Prostate gland (tissue), 2 donors: ENCODE measurements around the gene LOXL4.

Experiments used
- CTCF ChIP-seq, 4 experiments: fragments of 200-600 bp in 2 of 4; fragments of 450-650 bp in 2 of 4; sonication (generic) in 2 of 4; IDR thresholded peaks; 1 replicate in 3 of 4; 2 replicates in 1 of 4; pipeline ENCODE4 v1.5.1; 2016 to 2019; ENCODE audit warnings: antibody characterized with exemption in 4 of 4, mild to moderate bottlenecking in 2 of 4, moderate library complexity in 2 of 4
- POLR2A ChIP-seq: fragments of 450-650 bp; IDR thresholded peaks from one replicate; pipeline ENCODE4 v1.6.1; 2016; ENCODE audit warnings: antibody characterized with exemption, mild to moderate bottlenecking
- POLR2AphosphoS5 ChIP-seq: sonication (generic); formaldehyde crosslinking; IDR thresholded peaks from one replicate; pipeline ENCODE4 v1.6.1; 2017; ENCODE audit warnings: antibody characterized with exemption

- no peak for TF ChIP-seq CTCF (IDR thresholded peaks at IDR 0.05)
- no peak for TF ChIP-seq POLR2A
- TF ChIP-seq POLR2AphosphoS5, result no peak
These were observed 18.9 kb downstream of the LOXL4 start for GRCh38 chr10:98249134-98249533.
